ENCODE data around the gene ARHGAP24.

ARHGAP24 gene

GRCh38 chr4:85520765-85521749 is 46.1 kb downstream of the ARHGAP24 start:
- DNase-seq = no peak

GRCh38 chr4:85522277-85522676 is 47.3 kb downstream of the ARHGAP24 start:
- DNase-seq = no peak

- DNase-seq = no peak
Observed at GRCh38 chr4:85522836-85523235, 47.9 kb downstream of the ARHGAP24 start.

- no peak for DNase-seq
Observed at GRCh38 chr4:85527815-85528214, 52.9 kb downstream of the ARHGAP24 start.

GRCh38 chr4:85531560-85532341 is 56.8 kb downstream of the ARHGAP24 start:
- no peak for DNase-seq

GRCh38 chr4:85534120-85534519 is 59.2 kb downstream of the ARHGAP24 start:
- no peak for DNase-seq

- no peak for DNase-seq
Observed at GRCh38 chr4:85543832-85544231, 68.9 kb downstream of the ARHGAP24 start.

GRCh38 chr4:85544751-85545150 is 69.8 kb downstream of the ARHGAP24 start:
- no peak for DNase-seq

GRCh38 chr4:85548116-85548515 is 73.2 kb downstream of the ARHGAP24 start:
- DNase-seq = no peak

- no peak for DNase-seq
Observed at GRCh38 chr4:85548841-85549240, 73.9 kb downstream of the ARHGAP24 start.

- no peak for DNase-seq
Observed at GRCh38 chr4:85555206-85555605, 80.3 kb downstream of the ARHGAP24 start.

- DNase-seq = no peak
Observed at GRCh38 chr4:85556283-85556682, 81.3 kb downstream of the ARHGAP24 start.

- no peak for DNase-seq
Observed at GRCh38 chr4:85557016-85557901, 82.3 kb downstream of the ARHGAP24 start.

GRCh38 chr4:85565761-85566480 is 91.0 kb downstream of the ARHGAP24 start:
- DNase-seq = no peak

GRCh38 chr4:85569730-85570299 is 94.9 kb downstream of the ARHGAP24 start:
- no peak for DNase-seq

GRCh38 chr4:85570388-85570787 is 95.4 kb downstream of the ARHGAP24 start:
- DNase-seq = no peak

GRCh38 chr4:85571008-85571407 is 96.1 kb downstream of the ARHGAP24 start:
- no peak for DNase-seq

GRCh38 chr4:85573270-85573669 is 98.3 kb downstream of the ARHGAP24 start:
- DNase-seq = no peak

- no peak for DNase-seq
Observed at GRCh38 chr4:85577307-85577706, 102.4 kb downstream of the ARHGAP24 start.

- no peak for DNase-seq
Observed at GRCh38 chr4:85579942-85580341, 105.0 kb downstream of the ARHGAP24 start.

- no peak for DNase-seq
Observed at GRCh38 chr4:85580489-85580888, 105.5 kb downstream of the ARHGAP24 start.

GRCh38 chr4:85587952-85588351 is 113.0 kb downstream of the ARHGAP24 start:
- DNase-seq = no peak

Data from stimulated activated CD4-positive, alpha-beta T cell treated with anti-CD3 and anti-CD28 coated beads, Interleukin-4, amount 100 ng/mL, for 24 hours (primary cell).